HG03039 (cell line): ENCODE measurements around the gene HBA2.
"Not testable (repeated sequence)": the region's sequence is repeated elsewhere in the genome, so short reads cannot be mapped to it uniquely, and the experiment has no call there.

Source experiments
- ATAC-seq: cut with Tn5 transposase; IDR thresholded peaks from one replicate; pipeline ENCODE4 v1.9.1; 2021; ENCODE audit warnings: mild to moderate bottlenecking, moderate library complexity; ENCODE audit not compliant: unreplicated experiment

The HBA2 gene

GRCh38 chr16:172374-172941 is at the start of gene HBA2:
Gene HBA2 (plus strand): TSS chr16:172876. CDS start chr16:172913, 37 bp downstream.
- not testable (repeated sequence) for ATAC-seq

GRCh38 chr16:123558-124350 is 48.9 kb upstream of the HBA2 start:
- not testable (repeated sequence) for ATAC-seq

GRCh38 chr16:125011-125410 is 47.7 kb upstream of the HBA2 start:
- ATAC-seq: no peak

- no peak for ATAC-seq
Observed at GRCh38 chr16:129075-129474, 43.6 kb upstream of the HBA2 start.

GRCh38 chr16:130533-131173 is 42.0 kb upstream of the HBA2 start:
- no peak for ATAC-seq

GRCh38 chr16:132120-132519 is 40.6 kb upstream of the HBA2 start:
- ATAC-seq: no peak

- ATAC-seq: no peak
Observed at GRCh38 chr16:133716-134115, 39.0 kb upstream of the HBA2 start.

- no peak for ATAC-seq
Observed at GRCh38 chr16:138049-138417, 34.6 kb upstream of the HBA2 start.

GRCh38 chr16:140175-140857 is 32.4 kb upstream of the HBA2 start:
- no peak for ATAC-seq

GRCh38 chr16:142405-142967 is 30.2 kb upstream of the HBA2 start:
- no peak for ATAC-seq

GRCh38 chr16:143047-143446 is 29.6 kb upstream of the HBA2 start:
- ATAC-seq: no peak

GRCh38 chr16:143456-143855 is 29.2 kb upstream of the HBA2 start:
- no peak for ATAC-seq

- no peak for ATAC-seq
Observed at GRCh38 chr16:144797-145252, 27.9 kb upstream of the HBA2 start.

GRCh38 chr16:146646-147045 is 26.0 kb upstream of the HBA2 start:
- no peak for ATAC-seq

GRCh38 chr16:149024-149660 is 23.5 kb upstream of the HBA2 start:
- no peak for ATAC-seq

GRCh38 chr16:152141-153128 is 20.2 kb upstream of the HBA2 start, which contains the start of gene HBZ:
Gene HBZ (plus strand): TSS chr16:152644. CDS start chr16:152910, 266 bp downstream.
- no peak for ATAC-seq

GRCh38 chr16:153129-153521 is 19.6 kb upstream of the HBA2 start:
- not testable (repeated sequence) for ATAC-seq

- not testable (repeated sequence) for ATAC-seq
Observed at GRCh38 chr16:153550-154216, 19.0 kb upstream of the HBA2 start.
